HG02798 (cell line): ENCODE data around the gene CEACAM8.
A peak's percentile ranks its signal among the peaks of the same experiment; 100 is the strongest.
"Not testable (repeated sequence)": the region's sequence is repeated elsewhere in the genome, so short reads cannot be mapped to it uniquely, and the experiment has no call there.

ENCODE experiments used
- ATAC-seq: cut with Tn5 transposase; IDR thresholded peaks from one replicate; pipeline ENCODE4 v1.9.1; 2021; ENCODE audit warnings: mild to moderate bottlenecking; ENCODE audit not compliant: unreplicated experiment, poor library complexity

CEACAM8 gene

GRCh38 chr19:42576241-42576640, 18.5 kb downstream of the CEACAM8 start:
- no peak for ATAC-seq

- ATAC-seq, result no peak
These were observed 21.1 kb downstream of the CEACAM8 start for GRCh38 chr19:42573642-42574041.

DNA sequence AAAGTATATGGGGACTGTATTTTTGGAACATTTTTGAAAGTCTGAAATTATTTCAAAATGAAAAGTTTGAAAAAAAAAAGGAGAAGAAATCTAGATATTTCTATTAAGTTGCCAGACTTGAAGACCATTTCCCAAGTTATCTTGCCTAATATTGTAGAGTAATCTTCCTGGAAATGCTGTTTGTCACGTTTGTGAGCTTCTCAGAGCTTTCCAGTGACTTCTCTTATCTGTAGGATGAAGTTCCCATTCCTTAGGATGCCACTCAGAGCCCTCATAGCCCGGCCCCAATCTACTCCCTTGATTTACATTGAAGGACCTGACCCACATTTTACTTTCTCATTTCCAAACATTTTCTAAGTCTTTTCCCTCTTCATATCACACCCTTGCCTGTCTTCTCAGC, 23.6 kb downstream of the CEACAM8 start:
- no peak for ATAC-seq

DNA sequence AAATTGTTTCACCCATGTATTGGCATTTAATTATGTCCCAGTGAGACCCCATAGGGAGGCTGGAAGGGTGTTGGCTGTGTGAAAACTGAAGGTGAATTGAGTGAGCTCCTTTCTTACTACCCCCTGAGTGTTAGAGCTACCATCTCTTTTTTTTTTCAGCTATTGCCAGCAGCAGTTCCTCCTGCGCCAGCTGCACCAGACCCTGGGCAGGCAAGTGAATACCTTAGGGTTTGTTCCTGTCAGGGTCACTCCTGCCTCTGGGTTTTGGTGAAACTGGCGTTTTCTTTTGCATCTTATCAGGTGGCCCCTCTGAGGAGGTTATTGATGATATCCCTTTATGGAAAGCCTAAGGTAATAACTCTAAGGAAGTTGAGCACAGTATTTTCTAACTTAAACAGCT, 25.5 kb downstream of the CEACAM8 start:
- ATAC-seq, result no peak

DNA sequence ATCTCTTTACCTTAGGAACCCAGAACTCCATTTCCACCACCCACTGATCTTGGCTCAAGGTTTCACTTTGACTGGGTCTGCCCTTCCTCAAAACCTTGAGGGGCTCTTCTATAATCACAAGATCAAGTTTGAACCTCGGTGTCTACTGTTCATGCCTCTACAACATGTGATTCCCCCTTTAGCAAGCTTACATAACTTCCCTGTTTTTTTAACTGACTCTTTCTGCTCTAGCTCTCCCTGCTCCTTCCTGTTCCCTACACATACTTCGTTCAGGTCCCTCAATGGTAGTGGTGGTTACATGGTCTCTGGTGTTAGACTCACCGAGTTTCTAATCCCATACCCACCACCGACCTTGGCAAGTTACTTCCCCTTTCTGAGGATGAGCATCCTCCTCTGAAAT, 26.7 kb downstream of the CEACAM8 start:
- ATAC-seq, result no peak

- ATAC-seq, result no peak
These were observed 27.2 kb downstream of the CEACAM8 start for GRCh38 chr19:42567567-42567966.

GRCh38 chr19:42563352-42564210, 31.1 kb downstream of the CEACAM8 start:
- peak; percentile 45 for ATAC-seq

GRCh38 chr19:42561512-42561911, 33.2 kb downstream of the CEACAM8 start:
- ATAC-seq, result no peak

- ATAC-seq, result no peak
These were observed 34.0 kb downstream of the CEACAM8 start for GRCh38 chr19:42560731-42561130.

DNA sequence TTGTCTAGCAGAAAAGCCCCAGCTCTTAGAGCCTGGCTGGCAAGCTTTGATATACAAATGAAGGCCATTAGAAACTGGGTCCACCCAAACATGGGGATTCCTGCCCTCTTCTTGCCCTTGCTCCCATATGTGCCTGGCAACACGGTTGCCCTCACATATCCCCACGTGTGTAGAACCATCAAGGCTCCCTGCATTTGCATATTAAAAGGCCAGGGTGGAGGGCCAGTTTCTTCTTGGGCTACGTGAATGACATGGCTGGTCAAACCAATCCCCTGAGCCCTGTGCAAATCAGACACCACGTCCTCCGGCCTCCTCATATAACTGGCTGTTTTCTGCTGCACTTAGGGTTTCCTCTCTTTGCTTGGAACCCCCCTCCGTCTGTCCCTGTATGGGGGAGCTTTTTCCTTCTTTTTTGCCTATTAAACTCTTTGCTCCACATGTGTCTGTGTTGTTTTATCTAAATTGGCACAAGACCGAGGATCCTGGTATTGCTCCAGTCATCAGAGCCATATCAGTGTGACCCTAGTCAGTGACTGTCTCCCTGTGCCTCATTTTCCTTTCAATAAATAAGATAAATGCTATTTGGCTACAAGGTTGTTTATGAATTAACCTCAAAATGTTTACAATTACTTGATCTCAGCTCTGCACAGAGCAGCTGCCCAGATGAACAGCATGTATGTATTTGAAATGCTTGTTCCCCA, 36.1 kb downstream of the CEACAM8 start:
- ATAC-seq, result no peak

DNA sequence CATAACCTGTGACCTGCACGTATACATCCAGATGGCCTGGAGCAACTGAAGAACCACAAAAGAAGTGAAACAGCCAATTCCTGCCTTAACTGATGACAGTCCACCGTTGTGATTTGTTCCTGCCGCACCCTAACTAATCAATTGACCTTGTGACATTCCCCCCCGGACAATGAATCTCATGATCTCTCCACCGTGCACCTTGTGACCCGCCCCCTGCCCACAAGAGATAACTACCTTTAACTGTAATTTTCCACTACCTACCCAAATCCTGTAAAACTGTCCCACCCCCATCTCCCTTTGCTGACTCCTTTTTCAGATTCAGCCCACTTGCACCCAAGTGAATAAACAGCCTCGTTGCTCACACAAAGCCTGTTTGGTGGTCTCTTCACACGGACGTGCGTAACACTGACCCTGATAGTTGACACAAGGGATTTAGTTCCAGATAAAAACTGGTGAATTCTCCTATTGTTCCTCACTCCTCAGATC, 37.3 kb downstream of the CEACAM8 start:
- not testable (repeated sequence) for ATAC-seq

DNA sequence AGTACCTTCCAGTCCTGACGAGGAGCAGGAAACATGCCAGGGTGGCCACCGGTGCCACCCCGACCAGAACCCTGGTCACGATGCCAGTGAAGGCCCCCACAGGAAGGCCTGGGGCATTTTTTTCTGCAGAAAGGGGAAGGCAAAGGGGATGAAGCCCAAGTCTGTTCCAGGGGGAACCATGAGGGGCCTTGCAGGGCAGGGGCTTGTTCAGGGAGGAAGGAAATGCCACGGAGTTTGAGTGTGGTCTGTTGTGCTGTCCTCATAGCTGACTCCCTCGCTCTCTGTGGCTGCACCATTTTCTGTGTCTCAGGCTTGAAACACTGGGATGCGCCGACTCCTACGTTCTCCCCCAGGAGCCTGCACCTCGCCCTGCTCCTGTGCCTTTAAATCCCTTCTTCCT, 38.9 kb downstream of the CEACAM8 start:
- ATAC-seq, result no peak

GRCh38 chr19:42555317-42555716, 39.4 kb downstream of the CEACAM8 start:
- no peak for ATAC-seq

DNA sequence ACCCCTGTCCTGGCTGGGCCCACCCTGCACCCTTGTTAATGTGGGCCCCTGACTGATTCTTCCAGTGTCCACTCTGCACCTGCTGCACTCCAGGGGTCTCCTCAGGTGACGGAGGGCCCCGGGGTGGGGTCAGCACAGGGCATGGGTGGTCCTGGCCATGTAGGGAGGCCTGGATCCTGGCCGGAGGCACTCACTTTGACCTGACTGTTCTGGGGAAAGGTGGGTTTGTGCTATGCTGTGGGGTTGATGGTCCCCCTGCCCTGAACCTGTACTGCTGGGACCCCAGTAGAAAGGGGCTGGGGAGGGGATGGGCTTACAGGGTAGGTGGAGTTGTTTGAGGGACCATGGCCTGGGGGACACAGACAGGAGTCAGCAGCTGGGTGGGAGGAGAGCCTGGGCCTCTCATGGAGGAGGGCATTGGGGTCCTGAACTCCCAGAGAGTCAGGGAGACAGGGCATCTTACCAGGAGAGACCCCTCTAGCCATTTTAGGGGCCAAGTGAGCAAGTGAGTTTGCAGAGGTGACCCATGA, 40.6 kb downstream of the CEACAM8 start:
- ATAC-seq, result no peak

DNA sequence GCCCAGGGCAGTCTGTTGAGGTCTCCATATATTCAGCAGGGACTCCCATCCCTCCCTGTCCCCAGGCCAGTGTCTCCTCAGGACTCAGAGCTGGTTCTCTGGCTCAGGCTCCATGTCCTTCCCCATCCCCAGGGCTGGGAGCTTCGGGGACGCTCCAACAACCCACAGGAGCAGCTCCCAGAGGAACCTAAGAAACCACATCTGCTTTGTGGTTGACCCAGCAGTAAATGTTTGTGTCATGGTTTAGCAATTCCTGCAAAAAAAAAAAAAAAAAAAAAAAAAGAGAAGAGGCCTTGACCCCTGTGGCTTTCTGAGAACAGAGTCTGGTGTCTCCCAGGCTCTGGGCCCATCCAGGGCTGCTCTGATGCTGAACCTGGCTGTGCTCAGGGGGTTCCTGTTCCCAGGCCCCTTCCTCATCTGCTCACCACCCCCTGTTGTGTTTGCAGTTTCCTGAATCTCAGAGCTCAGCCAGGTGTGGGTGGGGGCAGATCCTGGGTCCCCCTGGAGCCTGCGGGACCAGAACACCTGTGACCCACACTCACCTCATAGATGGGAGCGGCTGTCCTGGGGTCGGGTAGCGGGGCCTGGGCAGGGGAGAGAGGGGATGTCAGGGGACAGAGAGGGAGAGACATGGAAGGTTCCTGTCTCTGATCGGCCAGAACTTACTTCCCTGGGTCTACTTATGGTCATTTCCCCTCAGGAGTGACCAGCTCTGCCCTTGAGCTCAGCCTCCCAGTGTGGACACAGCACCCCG, 41.3 kb downstream of the CEACAM8 start:
- ATAC-seq, result no peak

DNA sequence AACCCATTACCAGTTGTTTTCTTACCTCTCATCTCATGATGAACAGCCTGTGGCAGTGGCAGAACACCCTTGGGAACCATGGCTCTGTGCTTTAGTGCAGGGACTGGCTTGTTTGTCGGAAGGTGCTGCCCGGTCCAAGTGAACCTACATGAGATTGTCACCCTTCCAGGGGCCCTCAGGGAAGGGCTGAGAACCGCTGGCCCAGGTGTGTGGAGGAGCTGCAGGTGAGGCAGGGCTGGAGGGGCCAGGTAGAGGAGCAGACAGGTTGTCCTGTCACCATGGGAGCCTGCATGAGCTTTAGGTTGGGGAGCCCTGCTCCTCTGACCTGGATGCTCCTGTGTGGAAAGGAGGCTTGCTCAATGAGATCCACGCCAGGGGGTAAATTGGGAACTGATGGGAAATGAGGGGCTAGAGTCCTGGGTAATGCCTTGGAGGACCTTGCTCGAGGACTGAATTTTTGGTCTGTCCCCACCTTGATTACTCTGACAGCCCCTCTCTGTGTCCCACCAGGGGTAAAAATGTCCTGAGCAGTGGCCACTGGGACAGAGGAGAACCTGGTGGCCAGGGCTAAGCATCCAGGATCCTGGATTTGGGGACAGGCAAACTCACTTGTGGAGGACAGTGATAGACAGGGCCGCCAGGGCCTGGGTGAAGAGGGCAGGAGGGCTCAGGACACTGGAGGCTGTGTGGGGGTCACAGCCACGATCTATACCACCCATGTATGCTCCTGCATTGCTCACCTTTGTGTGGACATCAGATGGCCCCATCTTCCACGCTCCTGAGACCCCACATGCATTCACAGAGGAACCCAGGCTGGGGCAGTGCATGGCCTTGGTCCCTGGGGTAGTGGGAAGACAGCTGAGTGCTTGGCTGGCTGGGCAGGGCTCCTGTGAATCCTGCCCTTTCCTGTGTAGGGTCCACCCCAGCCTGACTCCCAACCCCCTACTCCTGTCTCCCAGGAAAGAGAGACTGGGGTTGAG, 42.3 kb downstream of the CEACAM8 start:
- ATAC-seq, result no peak

- not testable (repeated sequence) for ATAC-seq
These were observed 44.2 kb downstream of the CEACAM8 start for GRCh38 chr19:42550521-42550920.

DNA sequence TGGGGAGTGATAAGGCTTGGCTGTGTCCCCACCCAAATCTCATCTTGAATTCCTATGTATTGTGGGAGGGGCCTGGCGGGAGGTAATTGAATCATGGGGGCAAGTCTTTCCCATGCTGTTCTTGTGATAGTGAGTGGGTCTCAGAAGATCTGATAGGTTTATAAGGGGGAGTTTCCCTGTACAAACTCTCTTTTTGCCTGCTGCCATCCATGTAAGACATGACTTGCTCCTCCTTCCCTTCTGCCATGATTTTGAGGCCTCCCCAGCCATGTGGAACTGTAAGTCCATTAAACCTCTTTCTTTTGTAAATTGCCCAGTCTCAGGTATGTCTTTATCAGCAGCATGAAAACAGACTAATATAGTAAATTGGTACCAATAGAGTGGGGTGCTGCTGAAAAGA, 45.7 kb downstream of the CEACAM8 start:
- ATAC-seq, result not testable (repeated sequence)

GRCh38 chr19:42548552-42548951, 46.2 kb downstream of the CEACAM8 start:
- ATAC-seq, result no peak
